ENCODE data around the gene NTRK3.

- TF ChIP-seq EZH2 (IDR thresholded peaks at IDR 0.05; ENCODE audit: insufficient read depth, poor library complexity, severe bottlenecking) (no peak), EZH2phosphoT487 (IDR thresholded peaks at IDR 0.05; ENCODE audit: insufficient read depth, low read depth) (no peak)
Observed at GRCh38 chr15:88132499-88132898, 124.0 kb downstream of the NTRK3 start.
